ENCODE measurements around the gene ADAMTS17. TPM values are rescaled to one million over a fixed set of nuclear protein-coding genes. Genes with fewer than 3 reads are reported as not detected.

Gene ADAMTS17
- total RNA-seq, 1 experiment from 2014 or later = 1.5 TPM

- Mint-ChIP-seq H3K36me3 (ENCODE audit: insufficient read depth, unreplicated experiment) (no peaks in the 10 kb centered on the region), H3K4me1 (ENCODE audit: low read depth, unreplicated experiment) (no peaks in the 10 kb centered on the region), H3K27ac (ENCODE audit: unreplicated experiment) (no peak overlapping the region), H3K27me3 (ENCODE audit: insufficient read depth, unreplicated experiment) (no peaks in the 10 kb centered on the region), H3K9me3 (ENCODE audit: unreplicated experiment) (peaks cover 35% of the 10 kb centered on the region), H3K4me3 (ENCODE audit: unreplicated experiment) (no peak overlapping the region)
- POLR2A ChIA-PET = no interaction called here
- Histone ChIP-seq H3K4me3 (ENCODE audit: low read depth, low read length) (no peak overlapping the region), H3K36me3 (ENCODE audit: control insufficient read depth, insufficient read depth, low read length) (no peaks in the 10 kb centered on the region), H3K4me1 (no peaks in the 10 kb centered on the region), H3K9me3 (peaks cover 3% of the 10 kb centered on the region; the same call in 1 of the 2 replicates), H3K27me3 (replicated peaks; ENCODE audit: control insufficient read depth, insufficient read depth, low read length) (no peaks in the 10 kb centered on the region)
- CTCF ChIA-PET = no interaction called here
- no peak for TF ChIP-seq CTCF (IDR thresholded peaks at IDR 0.05; ENCODE audit: insufficient read depth in 1 of 2, low read depth in 1 of 2, low read length in 1 of 2, severe bottlenecking in 1 of 2, unreplicated experiment in 1 of 2)
- DNase-seq = no peak
- BruUV-seq (replicated peaks) = no TSS peak
- intact Hi-C loops (cut with micrococcal nuclease; ENCODE audit: unreplicated experiment) = no loop called here
Measured at GRCh38 chr15:100118546-100118945, 223.2 kb downstream of the ADAMTS17 start.

- ChIA-PET CTCF (interaction anchor here (0.6 kb wide), 1 partner anchor 15 kb away, joined by 6 read pairs; no protein-coding TSS in a partner anchor), POLR2A (no interaction called here)
- no peaks in the 10 kb centered on the region for H3K36me3 ChIP-seq (ENCODE audit: control insufficient read depth, insufficient read depth, low read length)
- Mint-ChIP-seq H3K4me1 (ENCODE audit: low read depth, unreplicated experiment) (no peaks in the 10 kb centered on the region), H3K4me3 (ENCODE audit: unreplicated experiment) (no peak overlapping the region), H3K27me3 (ENCODE audit: insufficient read depth, unreplicated experiment) (no peaks in the 10 kb centered on the region), H3K27ac (ENCODE audit: unreplicated experiment) (no peak overlapping the region), H3K9me3 (ENCODE audit: unreplicated experiment) (peaks cover 29% of the 10 kb centered on the region), H3K36me3 (ENCODE audit: insufficient read depth, unreplicated experiment) (no peaks in the 10 kb centered on the region)
- H3K27me3 ChIP-seq (replicated peaks; ENCODE audit: control insufficient read depth, insufficient read depth, low read length) = no peaks in the 10 kb centered on the region
- no peak overlapping the region for H3K4me3 ChIP-seq (ENCODE audit: low read depth, low read length)
- H3K4me1 ChIP-seq = no peaks in the 10 kb centered on the region
- no peak for DNase-seq
- H3K9me3 ChIP-seq = peaks cover 3% of the 10 kb centered on the region; the same call in 1 of the 2 replicates
- no peak for TF ChIP-seq CTCF (IDR thresholded peaks at IDR 0.05; ENCODE audit: insufficient read depth in 1 of 2, low read depth in 1 of 2, low read length in 1 of 2, severe bottlenecking in 1 of 2, unreplicated experiment in 1 of 2)
- BruUV-seq (replicated peaks) = no TSS peak
- intact Hi-C loops (cut with micrococcal nuclease; ENCODE audit: unreplicated experiment) = no loop called here
Measured at GRCh38 chr15:100116416-100117190, 225.2 kb downstream of the ADAMTS17 start.

GRCh38 chr15:100115711-100116090 lies 226.1 kb downstream of the ADAMTS17 start:
- H3K4me1 Mint-ChIP-seq (ENCODE audit: low read depth, unreplicated experiment) = no peaks in the 10 kb centered on the region
- ChIA-PET POLR2A (no interaction called here), CTCF (interaction anchor here (0.6 kb wide), 1 partner anchor 16 kb away, joined by 6 read pairs; no protein-coding TSS in a partner anchor)
- no peak overlapping the region for H3K4me3 Mint-ChIP-seq (ENCODE audit: unreplicated experiment)
- no peaks in the 10 kb centered on the region; the same call in 1 of the 2 replicates for H3K9me3 ChIP-seq
- peaks cover 22% of the 10 kb centered on the region for H3K9me3 Mint-ChIP-seq (ENCODE audit: unreplicated experiment)
- H3K27ac Mint-ChIP-seq (ENCODE audit: unreplicated experiment) = no peak overlapping the region
- H3K36me3 ChIP-seq (ENCODE audit: control insufficient read depth, insufficient read depth, low read length) = no peaks in the 10 kb centered on the region
- H3K4me1 ChIP-seq = no peaks in the 10 kb centered on the region
- no peak for DNase-seq
- no peak for TF ChIP-seq CTCF (IDR thresholded peaks at IDR 0.05; ENCODE audit: insufficient read depth in 1 of 2, low read depth in 1 of 2, low read length in 1 of 2, severe bottlenecking in 1 of 2, unreplicated experiment in 1 of 2)
- no peak overlapping the region for H3K4me3 ChIP-seq (ENCODE audit: low read depth, low read length)
- H3K27me3 ChIP-seq (replicated peaks; ENCODE audit: control insufficient read depth, insufficient read depth, low read length) = no peaks in the 10 kb centered on the region
- no peaks in the 10 kb centered on the region for H3K36me3 Mint-ChIP-seq (ENCODE audit: insufficient read depth, unreplicated experiment)
- H3K27me3 Mint-ChIP-seq (ENCODE audit: insufficient read depth, unreplicated experiment) = no peaks in the 10 kb centered on the region
- no TSS peak for BruUV-seq (replicated peaks)
- intact Hi-C loops (cut with micrococcal nuclease; ENCODE audit: unreplicated experiment) = no loop called here
